ENCODE measurements around the gene KIF3A. TPM values are rescaled to one million over a fixed set of nuclear protein-coding genes. Genes with fewer than 3 reads are reported as not detected.

KIF3A gene
- total and polyA plus RNA-seq, 4 donors, result 0.58 to 1.2 (median 0.86) TPM

DNA sequence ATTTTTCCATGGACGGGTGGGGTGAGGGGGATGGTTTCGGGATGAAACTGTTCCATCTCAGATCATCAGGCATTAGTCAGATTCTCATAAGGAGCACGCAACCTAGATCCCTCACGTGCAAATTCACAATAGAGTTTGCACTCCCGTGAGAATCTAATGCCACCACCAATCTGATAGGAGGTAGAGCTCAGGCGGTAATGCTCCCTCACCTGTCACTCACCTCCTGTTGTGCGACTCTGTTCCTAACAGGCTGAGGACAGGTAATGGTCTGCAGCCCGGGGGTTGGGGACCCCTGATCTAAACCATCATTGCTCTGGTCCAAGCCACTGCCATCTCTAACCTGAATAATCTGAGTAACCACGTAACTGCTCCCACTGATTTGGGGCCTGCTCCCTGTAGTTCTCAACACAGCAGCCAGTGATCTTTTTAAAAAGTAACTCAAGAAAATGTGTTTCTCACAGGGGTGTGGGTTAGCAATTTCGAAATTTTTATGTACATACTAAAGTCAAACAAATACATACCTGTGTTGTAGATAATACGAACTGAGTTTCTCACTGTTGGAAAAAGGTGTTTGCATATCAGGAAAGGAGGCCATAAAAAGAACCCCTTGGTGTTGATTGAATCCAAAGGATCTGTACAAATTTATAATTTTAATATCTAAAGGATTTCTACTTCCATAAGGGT lies 90.6 kb downstream of the KIF3A start:
- Histone ChIP-seq H3K36me3 (ENCODE audit: control insufficient read depth in 4 of 4, insufficient read depth in 3 of 4, low read depth in 1 of 4, low read length in 3 of 4) (peaks cover 0 to 16% (median 10%) of the 10 kb centered on the region in 4 donors), H3K9ac (ENCODE audit: low read depth in 1 of 2, low read length in 2 of 2) (no peak overlapping the region), H3K27ac (ENCODE audit: low read depth in 1 of 2, low read length in 2 of 2) (no peak overlapping the region), H3K9me3 (ENCODE audit: control insufficient read depth in 4 of 4, low read length in 3 of 4) (peaks cover 0 to 2% (median 0%) of the 10 kb centered on the region in 4 donors), H3K4me1 (ENCODE audit: control insufficient read depth in 4 of 4, insufficient read depth in 4 of 4, low read length in 3 of 4) (no peaks in the 10 kb centered on the region), H3K27me3 (ENCODE audit: control insufficient read depth in 4 of 4, insufficient read depth in 4 of 4, low read length in 3 of 4) (no peaks in the 10 kb centered on the region), H3K4me3 (ENCODE audit: low read depth in 1 of 3, low read length in 3 of 3) (no peak overlapping the region)
- DNase-seq (ENCODE audit: low spot score), result no peak
- no peak for TF ChIP-seq HNF4A (conservative IDR thresholded peaks at IDR 0.05)
- no peak for TF ChIP-seq YY1 (IDR thresholded peaks at IDR 0.05)
- no peak for TF ChIP-seq NR2F2 (IDR thresholded peaks at IDR 0.05)
- 74% methylated on average over 11 of the region's 11 CpGs for WGBS

DNA sequence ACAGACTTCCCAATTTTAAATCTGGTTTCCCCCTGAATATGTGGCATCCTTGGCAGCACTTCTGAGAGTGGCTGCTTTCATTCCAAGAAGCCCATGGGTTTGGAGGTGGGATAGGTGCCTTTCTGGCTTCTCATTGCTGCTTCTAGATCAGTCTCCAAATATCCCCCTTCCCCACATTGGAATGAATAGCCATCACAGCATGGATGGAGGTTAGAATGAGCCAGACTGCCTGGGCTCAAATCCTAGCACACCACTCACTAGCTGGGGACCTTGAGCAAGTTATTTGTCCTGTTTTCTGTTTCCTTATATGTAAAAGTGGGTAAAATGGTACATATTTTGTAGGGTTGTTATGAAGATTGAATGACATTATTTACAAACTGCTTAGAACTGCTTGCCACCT lies 93.2 kb downstream of the KIF3A start:
- H3K4me3 ChIP-seq (ENCODE audit: low read depth in 1 of 3, low read length in 3 of 3), result no peak overlapping the region
- TF ChIP-seq FOXA1 (IDR thresholded peaks at IDR 0.05) (no peak), NR2F2 (IDR thresholded peaks at IDR 0.05) (no peak), HNF4G (IDR thresholded peaks at IDR 0.05) (no peak), SP1 (IDR thresholded peaks at IDR 0.05) (no peak), JUND (IDR thresholded peaks at IDR 0.05) (no peak)
- TF ChIP-seq, protein P1, sequence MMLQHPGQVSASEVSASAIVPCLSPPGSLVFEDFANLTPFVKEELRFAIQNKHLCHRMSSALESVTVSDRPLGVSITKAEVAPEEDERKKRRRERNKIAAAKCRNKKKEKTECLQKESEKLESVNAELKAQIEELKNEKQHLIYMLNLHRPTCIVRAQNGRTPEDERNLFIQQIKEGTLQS (IDR thresholded peaks at IDR 0.05), result no peak

More for the DNA sequence above, 93.2 kb downstream of the KIF3A start:
- DNase-seq (ENCODE audit: low spot score), result no peak
- no peak overlapping the region for H3K27ac ChIP-seq (ENCODE audit: low read depth in 1 of 2, low read length in 2 of 2)
- H3K9ac ChIP-seq (ENCODE audit: low read depth in 1 of 2, low read length in 2 of 2), result no peak overlapping the region
- peaks cover 0 to 4% (median 0%) of the 10 kb centered on the region in 4 donors for H3K4me1 ChIP-seq (ENCODE audit: control insufficient read depth in 4 of 4, insufficient read depth in 4 of 4, low read length in 3 of 4)
- H3K9me3 ChIP-seq (ENCODE audit: control insufficient read depth in 4 of 4, low read length in 3 of 4), result peaks cover 0 to 2% (median 0%) of the 10 kb centered on the region in 4 donors
- H3K36me3 ChIP-seq (ENCODE audit: control insufficient read depth in 4 of 4, insufficient read depth in 3 of 4, low read depth in 1 of 4, low read length in 3 of 4), result peaks cover 0 to 30% (median 22%) of the 10 kb centered on the region in 4 donors
- H3K27me3 ChIP-seq (ENCODE audit: control insufficient read depth in 4 of 4, insufficient read depth in 4 of 4, low read length in 3 of 4), result no peaks in the 10 kb centered on the region

Other genes with a start within 250 kb of the KIF3A start
- 10 to 100 TPM in 1 of 2 donors, 1 to 10 TPM in 1; 9.5 to 42.6 TPM for gene IRF1, start 246.8 kb downstream of the KIF3A start, total RNA-seq
- gene IRF1, start 246.8 kb downstream of the KIF3A start, polyA plus RNA-seq, result 10 to 100 TPM; 22.1 to 27.3 TPM
- not detected for gene IL5, start 194.0 kb downstream of the KIF3A start, total RNA-seq
- not detected for gene IL5, start 194.0 kb downstream of the KIF3A start, polyA plus RNA-seq
- 10 to 100 TPM; 12.5 to 18.7 TPM for gene RAD50, start 180.6 kb downstream of the KIF3A start, total RNA-seq
- 10 to 100 TPM in 1 of 2 donors, 1 to 10 TPM in 1; 6.1 to 17.3 TPM for gene RAD50, start 180.6 kb downstream of the KIF3A start, polyA plus RNA-seq
- not detected for gene IL13, start 79.4 kb downstream of the KIF3A start, total RNA-seq
- gene IL13, start 79.4 kb downstream of the KIF3A start, polyA plus RNA-seq, result not detected
- gene IL4, start 63.6 kb downstream of the KIF3A start, total RNA-seq, result not detected
- not detected for gene IL4, start 63.6 kb downstream of the KIF3A start, polyA plus RNA-seq
- gene CCNI2, start 9.9 kb upstream of the KIF3A start, total RNA-seq, result under 1 TPM; 0.05 to 0.17 TPM
- under 1 TPM; 0.02 to 0.57 TPM for gene CCNI2, start 9.9 kb upstream of the KIF3A start, polyA plus RNA-seq
- 10 to 100 TPM; 11.8 to 16.5 TPM for gene SEPTIN8, start 39.7 kb upstream of the KIF3A start, total RNA-seq
- gene SEPTIN8, start 39.7 kb upstream of the KIF3A start, polyA plus RNA-seq, result 1 to 10 TPM; 4.7 to 7.8 TPM
- 1 to 10 TPM; 1.6 to 1.9 TPM for gene SOWAHA, start 75.8 kb upstream of the KIF3A start, total RNA-seq
- gene SOWAHA, start 75.8 kb upstream of the KIF3A start, polyA plus RNA-seq, result 1 to 10 TPM; 1.3 to 2.2 TPM
- gene SHROOM1, start 93.1 kb upstream of the KIF3A start, total RNA-seq, result 10 to 100 TPM in 1 of 2 donors, 1 to 10 TPM in 1; 6.1 to 23.0 TPM
- 10 to 100 TPM; 13.7 to 28.5 TPM for gene SHROOM1, start 93.1 kb upstream of the KIF3A start, polyA plus RNA-seq
- under 1 TPM in 1 of 2 donors, not detected in 1; 0.08 TPM for gene GDF9, start 128.9 kb upstream of the KIF3A start, total RNA-seq
- under 1 TPM; 0.08 to 0.10 TPM for gene GDF9, start 128.9 kb upstream of the KIF3A start, polyA plus RNA-seq
- 100 to 1,000 TPM in 1 of 2 donors, 10 to 100 TPM in 1; 62.5 to 103 TPM for gene UQCRQ, start 129.1 kb upstream of the KIF3A start, total RNA-seq
- 1,000 to 10,000 TPM in 1 of 2 donors, 100 to 1,000 TPM in 1; 548 to 2,326 TPM for gene UQCRQ, start 129.1 kb upstream of the KIF3A start, polyA plus RNA-seq
- 10 to 100 TPM; 12.0 to 56.7 TPM for gene LEAP2, start 136.1 kb upstream of the KIF3A start, total RNA-seq
- 100 to 1,000 TPM in 1 of 2 donors, 10 to 100 TPM in 1; 68.1 to 736 TPM for gene LEAP2, start 136.1 kb upstream of the KIF3A start, polyA plus RNA-seq
- gene AFF4, start 226.1 kb upstream of the KIF3A start, total RNA-seq, result 10 to 100 TPM; 16.8 to 19.1 TPM
- 10 to 100 TPM in 1 of 2 donors, 1 to 10 TPM in 1; 5.5 to 17.0 TPM for gene AFF4, start 226.1 kb upstream of the KIF3A start, polyA plus RNA-seq

Data from liver (tissue), 9 donors.